ENCODE data around the gene KDM5B.

KDM5B gene

GRCh38 chr1:202815120-202815519 lies 6.9 kb upstream of the KDM5B start:
- TF ChIP-seq RARB (CRISPR knock-in tag; IDR thresholded peaks at IDR 0.05) (no peak), PPARA (CRISPR knock-in tag; IDR thresholded peaks at IDR 0.05; ENCODE audit: borderline replicate concordance) (no peak), BACH2 (CRISPR knock-in tag; IDR thresholded peaks at IDR 0.05; ENCODE audit: borderline replicate concordance) (no peak), ZNF565 (CRISPR knock-in tag; conservative IDR thresholded peaks at IDR 0.05; ENCODE audit: low read depth) (no peak), CSDC2 (CRISPR knock-in tag; IDR thresholded peaks at IDR 0.05) (no peak), OSR1 (CRISPR knock-in tag; IDR thresholded peaks at IDR 0.05) (no peak)
- no peak for ATAC-seq

- no peak for ATAC-seq
- TF ChIP-seq ZC3H10 (CRISPR knock-in tag; IDR thresholded peaks at IDR 0.05) (no peak), ARNTL (CRISPR knock-in tag; IDR thresholded peaks at IDR 0.05; ENCODE audit: borderline replicate concordance, low read depth) (no peak), TSHZ2 (CRISPR knock-in tag; IDR thresholded peaks at IDR 0.05) (no peak), GLIS3 (CRISPR knock-in tag; IDR thresholded peaks at IDR 0.05) (no peak), RARB (CRISPR knock-in tag; IDR thresholded peaks at IDR 0.05) (no peak), ZNF8 (CRISPR knock-in tag; IDR thresholded peaks at IDR 0.05) (no peak), OSR1 (CRISPR knock-in tag; IDR thresholded peaks at IDR 0.05) (no peak), POU6F1 (CRISPR knock-in tag; IDR thresholded peaks at IDR 0.05; ENCODE audit: borderline replicate concordance, low read depth) (no peak), TCF4 (CRISPR knock-in tag; IDR thresholded peaks at IDR 0.05; ENCODE audit: borderline replicate concordance) (no peak)
Observed at GRCh38 chr1:202812176-202813026, 4.2 kb upstream of the KDM5B start.

GRCh38 chr1:202811296-202812175 lies 3.3 kb upstream of the KDM5B start:
- peak; percentile 5 for ATAC-seq
- TF ChIP-seq POU6F1 (CRISPR knock-in tag; IDR thresholded peaks at IDR 0.05; ENCODE audit: borderline replicate concordance, low read depth) (no peak), PATZ1 (CRISPR knock-in tag; IDR thresholded peaks at IDR 0.05; ENCODE audit: borderline replicate concordance) (no peak), ESRRG (CRISPR knock-in tag; IDR thresholded peaks at IDR 0.05) (no peak), SNAI2 (CRISPR knock-in tag; IDR thresholded peaks at IDR 0.05) (no peak), CREB5 (CRISPR knock-in tag; IDR thresholded peaks at IDR 0.05; ENCODE audit: low read depth) (no peak), ZFP30 (CRISPR knock-in tag; IDR thresholded peaks at IDR 0.05) (no peak), PPARA (CRISPR knock-in tag; IDR thresholded peaks at IDR 0.05; ENCODE audit: borderline replicate concordance) (no peak), ZFP3 (CRISPR knock-in tag; IDR thresholded peaks at IDR 0.05) (no peak), CSDC2 (CRISPR knock-in tag; IDR thresholded peaks at IDR 0.05) (no peak)

All from SK-N-SH treated with all-trans-retinoic acid at 6 μM for 48 hours (cell line).